DMS114 treated with DMSO at 0.1 percent for 48 hours (cell line): ENCODE data around the gene PLCL1.

ENCODE experiments used
- DNase-seq: peaks from one replicate; lab custom pipeline; 2025; ENCODE audit not compliant: unreplicated experiment; lab: John Stamatoyannopoulos, UW

PLCL1 gene

GRCh38 chr2:197852108-197852507 is 47.7 kb downstream of the PLCL1 start:
- DNase-seq: no peak

GRCh38 chr2:197853549-197853948 is 49.2 kb downstream of the PLCL1 start:
- no peak for DNase-seq

DNA sequence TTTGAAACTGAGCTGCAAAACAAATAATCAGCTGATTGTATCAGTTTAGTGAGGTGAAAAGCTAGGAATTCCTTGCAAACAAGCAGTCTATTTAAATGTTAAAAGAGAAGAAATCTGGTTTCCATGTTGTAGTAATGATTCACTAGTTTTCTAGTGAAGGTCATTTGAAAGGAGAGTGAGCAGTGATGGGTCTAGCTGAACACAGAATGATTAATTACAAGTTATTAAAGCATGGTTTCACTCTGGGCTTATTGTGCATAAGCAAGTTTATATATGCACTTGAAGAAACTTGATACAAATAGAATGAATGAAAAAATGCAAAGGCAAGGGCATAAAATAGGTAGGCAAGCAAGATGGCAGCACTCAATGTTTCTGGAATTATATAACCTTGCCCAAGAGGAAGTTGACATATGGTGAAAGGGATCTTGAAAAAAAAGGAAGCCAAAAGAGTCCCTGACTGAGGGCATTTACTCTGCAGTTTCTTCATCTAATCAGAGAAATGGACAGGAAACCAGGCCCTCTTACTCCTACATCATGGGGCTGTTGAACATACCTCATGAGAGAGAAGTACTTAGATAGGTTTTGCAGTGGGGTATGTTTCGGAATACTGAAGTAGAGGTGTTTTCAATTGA is 53.2 kb downstream of the PLCL1 start:
- DNase-seq: no peak

DNA sequence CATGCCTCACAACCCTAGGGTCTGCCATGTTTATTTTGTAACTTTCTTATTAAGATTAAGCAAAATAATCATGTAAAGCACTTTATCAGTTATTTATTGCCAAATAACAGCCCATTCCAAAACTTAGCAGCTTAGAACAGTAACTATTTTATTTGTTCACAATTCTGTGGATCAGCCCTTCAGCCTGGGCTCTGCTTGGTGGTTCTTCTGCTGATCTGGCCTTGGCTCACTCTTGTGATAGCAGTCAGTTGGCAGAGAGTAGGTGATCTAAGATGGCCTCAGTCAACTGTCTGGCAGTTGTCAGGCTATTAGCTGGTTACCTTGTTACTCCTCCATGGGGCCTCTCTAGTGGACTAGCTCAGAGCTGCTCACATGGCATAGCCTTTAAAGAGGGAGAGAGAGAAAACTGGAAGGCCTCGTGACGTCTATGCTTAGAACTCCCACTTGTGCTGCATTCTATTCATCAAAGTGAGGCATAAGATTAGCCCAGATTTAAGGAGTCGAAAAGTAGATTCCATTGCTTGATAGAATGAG is 54.3 kb downstream of the PLCL1 start:
- DNase-seq: no peak

- no peak for DNase-seq
Measured at GRCh38 chr2:197862246-197862955, 58.0 kb downstream of the PLCL1 start.

DNA sequence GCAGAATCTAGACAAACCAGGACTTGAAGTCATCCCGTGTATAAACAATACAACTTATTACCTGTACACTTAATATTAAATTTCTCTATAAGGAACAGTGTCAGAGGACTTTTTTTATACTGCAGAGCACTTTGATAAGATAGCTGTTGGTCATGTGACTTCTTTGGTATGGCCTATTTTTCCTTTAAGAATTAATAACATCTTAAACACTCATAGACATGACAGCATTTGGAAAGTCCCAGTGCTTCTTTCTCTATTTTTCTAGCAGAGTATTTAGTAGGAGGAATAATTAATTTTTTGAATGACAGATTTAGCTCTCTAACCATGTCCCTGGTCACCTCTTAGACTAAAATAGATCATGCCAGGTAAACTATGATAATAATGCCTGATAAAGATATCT is 59.4 kb downstream of the PLCL1 start:
- no peak for DNase-seq

GRCh38 chr2:197866455-197866854 is 62.1 kb downstream of the PLCL1 start:
- no peak for DNase-seq

- no peak for DNase-seq
Measured at GRCh38 chr2:197867033-197867432, 62.6 kb downstream of the PLCL1 start.

GRCh38 chr2:197867624-197868023 is 63.2 kb downstream of the PLCL1 start:
- no peak for DNase-seq

DNA sequence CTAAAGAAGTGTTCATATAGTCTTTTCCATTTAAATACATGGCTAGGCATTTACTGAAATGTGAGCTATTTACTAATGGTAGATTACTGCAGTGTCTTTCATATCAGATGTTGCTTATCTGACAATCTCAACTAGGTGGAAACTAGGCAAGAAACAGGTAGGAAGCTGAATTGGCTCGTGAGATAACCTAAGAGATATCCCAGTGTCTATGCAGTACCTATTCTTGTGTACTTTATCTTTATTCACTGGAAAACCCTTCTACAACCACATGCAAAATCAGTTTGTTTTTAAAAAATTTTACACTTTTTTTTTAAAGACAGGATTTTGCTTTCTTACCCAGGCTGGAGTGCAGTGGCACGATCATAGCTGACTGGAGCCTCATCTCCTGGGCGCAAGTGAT is 63.8 kb downstream of the PLCL1 start:
- DNase-seq: no peak

GRCh38 chr2:197869041-197869440 is 64.6 kb downstream of the PLCL1 start:
- no peak for DNase-seq

DNA sequence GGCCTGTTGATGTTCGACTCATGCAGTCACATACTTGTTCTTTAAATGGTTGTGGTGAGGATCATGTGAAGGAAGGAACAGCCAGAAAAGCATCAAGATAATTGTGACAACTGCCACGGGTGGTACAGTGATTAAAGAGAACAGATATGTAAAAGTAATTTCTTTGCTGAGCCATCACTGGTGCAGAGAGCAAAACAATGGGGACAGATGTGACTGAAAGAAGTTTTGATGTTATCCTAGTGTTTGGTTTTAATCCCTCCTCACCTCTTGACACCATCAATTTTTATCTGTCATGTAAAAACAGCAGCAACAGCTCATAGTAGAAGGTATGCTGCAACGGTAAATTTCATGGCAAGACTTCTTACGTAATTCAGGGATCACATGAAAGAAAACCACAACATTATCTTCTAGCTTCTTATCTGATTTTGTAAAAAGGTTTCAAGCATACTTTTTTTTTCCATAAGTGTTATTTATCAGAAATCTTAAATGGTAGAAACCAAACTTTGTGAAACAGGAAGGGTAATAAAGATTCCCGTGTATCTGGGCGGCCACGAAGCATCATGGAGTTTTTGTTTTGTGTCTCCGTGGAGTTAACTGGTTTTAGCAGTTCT is 65.2 kb downstream of the PLCL1 start:
- DNase-seq: no peak

GRCh38 chr2:197870137-197870536 is 65.7 kb downstream of the PLCL1 start:
- DNase-seq: no peak

GRCh38 chr2:197871780-197872456 is 67.5 kb downstream of the PLCL1 start:
- DNase-seq: no peak

DNA sequence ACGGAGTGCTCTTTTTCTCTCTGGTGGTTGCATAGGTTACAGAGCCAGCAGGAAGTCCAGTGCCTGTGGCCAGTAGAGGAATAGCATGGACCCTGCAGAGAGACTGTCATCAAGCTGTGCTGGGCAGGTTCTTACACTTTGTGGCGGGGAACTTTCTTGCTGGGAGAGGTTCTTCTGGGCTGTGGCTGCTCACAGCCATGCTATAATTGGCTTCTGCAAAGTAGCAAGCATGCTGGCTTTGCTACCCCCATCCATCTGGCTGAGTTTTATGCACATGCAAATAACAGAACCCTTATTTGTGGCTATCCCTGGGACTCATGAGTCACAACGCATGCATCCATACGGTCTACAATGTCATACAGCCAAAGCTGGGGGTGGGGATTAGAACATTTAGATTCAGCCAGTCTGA is 68.9 kb downstream of the PLCL1 start:
- no peak for DNase-seq

DNA sequence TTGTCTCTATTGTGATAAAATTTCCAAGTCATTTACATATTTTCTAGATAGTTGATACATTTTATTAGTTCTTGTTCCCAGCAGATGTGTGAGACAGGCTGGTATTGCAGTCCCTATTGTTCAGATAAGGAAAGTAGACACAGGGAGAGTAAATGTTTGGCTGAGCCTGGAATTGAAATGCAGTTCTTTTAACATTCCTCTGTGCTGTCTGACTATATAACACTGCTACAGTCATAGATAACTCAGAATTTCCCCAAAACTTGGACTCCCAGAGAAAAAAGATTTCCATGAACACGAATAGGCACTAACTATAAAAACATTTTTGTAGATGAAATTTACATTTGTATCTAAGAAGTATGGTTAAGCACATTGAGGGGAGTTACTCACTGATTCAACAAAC is 71.4 kb downstream of the PLCL1 start:
- no peak for DNase-seq

- DNase-seq: no peak
Measured at GRCh38 chr2:197876524-197876923, 72.1 kb downstream of the PLCL1 start.

- DNase-seq: no peak
Measured at GRCh38 chr2:197877038-197877437, 72.6 kb downstream of the PLCL1 start.

GRCh38 chr2:197878792-197879191 is 74.4 kb downstream of the PLCL1 start:
- no peak for DNase-seq

DNA sequence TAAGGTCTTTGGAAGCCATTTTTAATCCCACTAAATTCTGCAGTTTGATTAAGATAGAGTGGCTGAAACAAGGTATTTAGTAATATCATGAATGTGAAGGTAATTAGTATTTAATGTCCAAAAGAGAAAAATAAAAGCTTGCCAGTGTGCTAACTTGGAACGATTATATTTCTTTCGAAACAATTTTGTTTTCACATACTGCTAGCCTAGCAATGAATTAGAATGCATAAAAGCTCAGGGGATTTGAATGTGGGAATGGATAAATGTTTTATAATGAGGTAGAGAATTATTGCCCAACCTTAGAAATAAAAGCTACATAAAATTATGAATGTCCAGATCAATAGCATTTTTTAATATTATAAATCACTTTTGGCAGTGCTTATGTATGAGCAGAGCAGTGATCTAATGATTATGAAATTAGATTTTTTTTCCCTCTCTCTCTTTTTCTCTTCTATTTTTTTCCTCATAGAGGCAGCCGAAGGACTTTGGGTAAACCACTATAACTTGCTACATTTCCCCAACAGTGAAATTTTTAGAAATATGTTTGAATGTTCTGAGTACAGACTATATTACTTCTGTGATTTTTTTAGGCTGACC is 75.5 kb downstream of the PLCL1 start:
- no peak for DNase-seq

DNA sequence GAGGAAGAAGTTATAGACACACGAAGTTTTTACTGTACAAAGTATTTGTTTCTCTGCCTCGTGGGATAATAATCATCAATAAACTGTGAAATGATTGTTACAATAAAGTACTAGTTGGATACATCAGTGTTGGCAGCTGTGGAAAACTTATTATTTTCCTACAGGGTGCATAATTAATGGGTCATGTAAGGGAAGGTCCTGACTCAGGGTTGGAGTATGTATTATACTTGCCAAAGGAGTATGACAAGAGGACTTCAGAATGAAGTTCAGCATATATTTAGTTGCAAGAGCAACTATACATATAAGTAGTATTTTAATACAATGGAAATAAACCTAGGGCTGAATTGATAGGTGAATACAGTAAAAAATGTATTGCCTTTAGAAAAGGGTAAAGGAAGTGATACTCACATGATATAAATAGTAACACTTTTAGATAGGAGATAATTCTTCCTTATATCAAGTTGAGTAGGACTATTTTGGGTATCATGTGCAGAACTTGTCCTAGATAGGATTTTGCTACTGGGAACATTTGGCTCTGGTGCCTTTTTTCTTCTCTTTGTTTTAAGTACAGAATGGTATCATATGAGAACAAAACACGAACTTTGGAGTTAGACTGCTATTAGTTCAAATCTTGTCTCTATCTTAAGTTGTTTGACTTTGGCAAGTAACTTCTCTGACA is 79.1 kb downstream of the PLCL1 start:
- DNase-seq: no peak
